ENCODE measurements around the gene ZNF285. TPM values are rescaled to one million over a fixed set of nuclear protein-coding genes. Genes with fewer than 3 reads are reported as not detected.

Gene ZNF285
- polyA plus RNA-seq, 3 donors = 0.07 to 0.09 TPM; not detected in 1

DNA sequence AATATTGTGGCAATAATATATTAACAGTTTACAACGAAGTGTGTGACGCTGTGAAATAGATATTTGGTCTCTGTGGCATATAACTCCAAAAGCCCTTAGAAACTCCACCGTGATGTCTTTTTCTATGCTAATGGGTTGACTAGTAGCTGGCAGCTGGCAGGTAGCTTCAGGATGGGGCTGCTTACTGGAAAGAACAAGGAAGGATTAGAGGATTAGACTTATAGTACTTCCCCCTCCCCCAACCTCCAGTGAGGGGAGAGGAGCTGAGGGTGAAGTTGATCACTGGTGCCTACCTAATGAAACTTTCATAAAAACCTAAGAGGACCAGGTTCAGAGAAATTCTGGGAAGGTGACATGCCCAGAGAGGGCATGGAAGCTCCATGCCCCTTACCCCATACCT is 37.0 kb upstream of the ZNF285 start:
- H3K4me1 ChIP-seq (ENCODE audit: control insufficient read depth in 1 of 2, insufficient read depth in 2 of 2, low read length in 2 of 2) = no peaks in the 10 kb centered on the region
- no peak overlapping the region for H3K4me3 Mint-ChIP-seq
- H3K79me2 ChIP-seq (ENCODE audit: insufficient read depth, low read length) = no peaks in the 10 kb centered on the region
- no peaks in the 10 kb centered on the region for H3K36me3 ChIP-seq (replicated peaks in 1 of 2; ENCODE audit: control insufficient read depth in 1 of 2, insufficient read depth in 2 of 2, low read length in 2 of 2)
- intact Hi-C loops (cut with micrococcal nuclease) = no loop called here
- TF ChIP-seq, protein P1, sequence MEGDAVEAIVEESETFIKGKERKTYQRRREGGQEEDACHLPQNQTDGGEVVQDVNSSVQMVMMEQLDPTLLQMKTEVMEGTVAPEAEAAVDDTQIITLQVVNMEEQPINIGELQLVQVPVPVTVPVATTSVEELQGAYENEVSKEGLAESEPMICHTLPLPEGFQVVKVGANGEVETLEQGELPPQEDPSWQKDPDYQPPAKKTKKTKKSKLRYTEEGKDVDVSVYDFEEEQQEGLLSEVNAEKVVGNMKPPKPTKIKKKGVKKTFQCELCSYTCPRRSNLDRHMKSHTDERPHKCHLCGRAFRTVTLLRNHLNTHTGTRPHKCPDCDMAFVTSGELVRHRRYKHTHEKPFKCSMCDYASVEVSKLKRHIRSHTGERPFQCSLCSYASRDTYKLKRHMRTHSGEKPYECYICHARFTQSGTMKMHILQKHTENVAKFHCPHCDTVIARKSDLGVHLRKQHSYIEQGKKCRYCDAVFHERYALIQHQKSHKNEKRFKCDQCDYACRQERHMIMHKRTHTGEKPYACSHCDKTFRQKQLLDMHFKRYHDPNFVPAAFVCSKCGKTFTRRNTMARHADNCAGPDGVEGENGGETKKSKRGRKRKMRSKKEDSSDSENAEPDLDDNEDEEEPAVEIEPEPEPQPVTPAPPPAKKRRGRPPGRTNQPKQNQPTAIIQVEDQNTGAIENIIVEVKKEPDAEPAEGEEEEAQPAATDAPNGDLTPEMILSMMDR (IDR thresholded peaks at IDR 0.05) = no peak
- DNase-seq = no peak
- H3K9me3 Mint-ChIP-seq = peaks cover 41 to 79% (median 69%) of the 10 kb centered on the region in 7 donors
- H4K20me1 ChIP-seq (ENCODE audit: insufficient read depth, low read length) = no peaks in the 10 kb centered on the region
- H2AFZ ChIP-seq (ENCODE audit: insufficient read depth, low read depth, low read length, poor library complexity, severe bottlenecking) = no peak overlapping the region
- no peak overlapping the region for H3K27ac Mint-ChIP-seq
- no peaks in the 10 kb centered on the region for H3K27me3 ChIP-seq (ENCODE audit: control insufficient read depth in 2 of 2, insufficient read depth in 2 of 2, low read length in 2 of 2)
- no peak overlapping the region for H3K4me3 ChIP-seq (replicated peaks in 1 of 3; ENCODE audit: low read depth in 2 of 3, low read length in 3 of 3)
- peaks cover 58 to 79% of the 10 kb centered on the region in 2 donors for H3K9me3 ChIP-seq (replicated peaks in 1 of 2; ENCODE audit: control insufficient read depth in 1 of 2, insufficient read depth in 1 of 2, low read length in 2 of 2)
- H3K36me3 Mint-ChIP-seq = no peaks in the 10 kb centered on the region
- no CpG with 5 or more reads among the region's 3 CpGs for WGBS (ENCODE audit: insufficient coverage)
- H3K9ac ChIP-seq (ENCODE audit: insufficient read depth, low read length, poor library complexity, severe bottlenecking) = no peak overlapping the region
- no peak overlapping the region for H3K27ac ChIP-seq (ENCODE audit: low read depth in 1 of 2, low read length in 2 of 2)
- peaks cover 0 to 2% (median 0%) of the 10 kb centered on the region in 3 donors for H3K27me3 Mint-ChIP-seq (ENCODE audit: low read depth in 3 of 3)
- H3K4me1 Mint-ChIP-seq = no peaks in the 10 kb centered on the region
- H3K4me2 ChIP-seq (replicated peaks; ENCODE audit: extremely low read depth, low read length, poor library complexity, severe bottlenecking) = no peak overlapping the region

DNA sequence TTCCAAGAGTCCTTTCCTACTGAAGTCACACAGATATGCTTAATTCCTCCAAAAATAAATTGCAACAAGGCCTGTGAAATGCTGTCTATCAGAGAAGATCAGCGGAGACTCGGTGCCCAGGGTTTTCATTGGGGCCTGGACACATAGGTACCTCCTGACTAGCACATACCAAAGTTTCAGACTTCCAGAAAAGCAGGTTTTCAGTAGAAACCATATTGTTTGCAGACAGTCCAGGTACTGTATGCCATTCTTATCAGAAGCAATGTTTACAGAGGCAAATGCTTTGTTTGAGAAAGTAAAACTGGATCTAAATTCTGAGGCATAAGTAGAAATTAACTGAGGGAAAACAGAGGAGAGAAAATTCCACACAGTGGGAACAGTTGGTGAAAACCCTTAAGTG is 34.0 kb upstream of the ZNF285 start:
- Histone ChIP-seq H3K36me3 (replicated peaks in 1 of 2; ENCODE audit: control insufficient read depth in 1 of 2, insufficient read depth in 2 of 2, low read length in 2 of 2) (no peaks in the 10 kb centered on the region), H3K27ac (ENCODE audit: low read depth in 1 of 2, low read length in 2 of 2) (no peak overlapping the region), H3K4me1 (ENCODE audit: control insufficient read depth in 1 of 2, insufficient read depth in 2 of 2, low read length in 2 of 2) (no peaks in the 10 kb centered on the region), H3K9me3 (replicated peaks in 1 of 2; ENCODE audit: control insufficient read depth in 1 of 2, insufficient read depth in 1 of 2, low read length in 2 of 2) (peaks cover 63 to 75% of the 10 kb centered on the region in 2 donors), H2AFZ (ENCODE audit: insufficient read depth, low read depth, low read length, poor library complexity, severe bottlenecking) (no peak overlapping the region), H3K4me3 (replicated peaks in 1 of 3; ENCODE audit: low read depth in 2 of 3, low read length in 3 of 3) (no peak overlapping the region), H3K79me2 (ENCODE audit: insufficient read depth, low read length) (no peaks in the 10 kb centered on the region), H4K20me1 (ENCODE audit: insufficient read depth, low read length) (no peaks in the 10 kb centered on the region), H3K4me2 (replicated peaks; ENCODE audit: extremely low read depth, low read length, poor library complexity, severe bottlenecking) (no peak overlapping the region), H3K9ac (ENCODE audit: insufficient read depth, low read length, poor library complexity, severe bottlenecking) (no peak overlapping the region), H3K27me3 (ENCODE audit: control insufficient read depth in 2 of 2, insufficient read depth in 2 of 2, low read length in 2 of 2) (no peaks in the 10 kb centered on the region)
- TF ChIP-seq, protein P1 (IDR thresholded peaks at IDR 0.05) = no peak
- no peak for DNase-seq
- WGBS (ENCODE audit: insufficient coverage) = 100% methylated on average over 2 of the region's 2 CpGs
- H3K36me3 Mint-ChIP-seq = no peaks in the 10 kb centered on the region
- peaks cover 0 to 2% (median 0%) of the 10 kb centered on the region in 3 donors for H3K27me3 Mint-ChIP-seq (ENCODE audit: low read depth in 3 of 3)
- no peaks in the 10 kb centered on the region for H3K4me1 Mint-ChIP-seq
- intact Hi-C loops (cut with micrococcal nuclease) = no loop called here
- peaks cover 40 to 86% (median 75%) of the 10 kb centered on the region in 7 donors for H3K9me3 Mint-ChIP-seq
- H3K27ac Mint-ChIP-seq = no peak overlapping the region
- no peak overlapping the region for H3K4me3 Mint-ChIP-seq
